NOMO-1 treated with dmso at 0.1 percent for 144 hours (cell line): Measurements from ENCODE around the gene TAF11L9.
"Not testable (repeated sequence)": the region's sequence is repeated elsewhere in the genome, so short reads cannot be mapped to it uniquely, and the experiment has no call there.

Experiments used
- DNase-seq: peaks from one replicate; lab custom pipeline; 2025; ENCODE audit not compliant: unreplicated experiment; lab: John Stamatoyannopoulos, UW

Gene TAF11L9

DNA sequence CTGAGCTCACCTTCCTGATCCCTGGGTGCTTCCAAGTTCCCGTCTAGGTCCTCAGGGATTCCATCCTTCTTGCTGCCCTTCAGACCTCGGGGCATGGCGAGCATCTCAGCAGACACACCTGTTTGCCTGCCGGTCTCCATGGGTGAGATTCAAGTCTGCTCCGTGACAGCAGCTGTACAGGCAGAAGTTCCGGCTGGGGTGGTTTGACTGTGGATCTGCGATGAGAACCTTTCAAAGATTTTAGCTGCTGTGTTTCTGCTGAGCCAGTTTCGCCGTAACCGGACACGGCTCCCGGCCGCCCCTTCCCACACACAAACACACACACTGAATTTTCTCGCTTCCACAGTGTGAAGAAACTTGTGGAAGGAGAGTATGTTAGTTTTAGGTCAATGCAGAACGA, at the start of gene TAF11L9:
TAF11L9 (minus strand) TSS at position 140 of the 400 bp plus-strand sequence.
- not testable (repeated sequence) for DNase-seq

DNA sequence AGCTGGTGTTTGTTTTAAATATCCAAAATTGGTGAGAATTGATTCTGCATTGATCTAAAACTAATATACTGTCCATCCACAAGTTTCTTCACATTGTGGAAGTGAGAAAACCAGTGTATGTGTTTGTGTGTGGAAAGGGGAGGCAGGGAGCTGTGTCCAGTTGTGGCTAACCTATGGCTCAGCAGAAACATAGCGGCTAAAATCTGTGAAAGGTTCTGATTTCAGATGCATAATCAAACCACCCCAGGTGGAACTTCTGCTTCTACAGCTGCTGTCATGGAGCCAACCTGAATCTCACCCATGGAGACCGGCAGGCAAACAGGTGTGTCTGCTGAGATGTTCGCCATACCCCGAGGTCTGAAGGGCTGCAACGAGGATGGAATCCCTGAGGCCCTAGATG, 40.0 kb upstream of the TAF11L9 start, which contains the start of gene TAF11L14:
TAF11L14 (plus strand) TSS at position 301 of the 400 bp plus-strand sequence.
- no peak for DNase-seq

DNA sequence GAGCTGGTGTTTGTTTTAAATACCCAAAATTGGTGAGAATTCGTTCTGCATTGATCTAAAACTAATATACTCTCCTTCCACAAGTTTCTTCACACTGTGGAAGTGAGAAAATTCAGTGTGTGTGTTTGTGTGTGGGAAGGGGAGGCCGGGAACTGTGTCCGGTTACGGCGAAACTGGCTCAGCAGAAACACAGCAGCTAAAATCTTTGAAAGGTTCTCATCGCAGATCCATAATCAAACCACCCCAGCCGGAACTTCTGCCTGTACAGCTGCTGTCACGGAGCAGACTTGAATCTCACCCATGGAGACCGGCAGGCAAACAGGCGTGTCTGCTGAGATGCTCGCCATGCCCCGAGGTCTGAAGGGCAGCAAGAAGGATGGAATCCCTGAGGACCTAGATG, 37.6 kb upstream of the TAF11L9 start, which contains the start of gene TAF11L13:
TAF11L13 (plus strand) TSS at position 301 of the 400 bp plus-strand sequence.
- not testable (repeated sequence) for DNase-seq

DNA sequence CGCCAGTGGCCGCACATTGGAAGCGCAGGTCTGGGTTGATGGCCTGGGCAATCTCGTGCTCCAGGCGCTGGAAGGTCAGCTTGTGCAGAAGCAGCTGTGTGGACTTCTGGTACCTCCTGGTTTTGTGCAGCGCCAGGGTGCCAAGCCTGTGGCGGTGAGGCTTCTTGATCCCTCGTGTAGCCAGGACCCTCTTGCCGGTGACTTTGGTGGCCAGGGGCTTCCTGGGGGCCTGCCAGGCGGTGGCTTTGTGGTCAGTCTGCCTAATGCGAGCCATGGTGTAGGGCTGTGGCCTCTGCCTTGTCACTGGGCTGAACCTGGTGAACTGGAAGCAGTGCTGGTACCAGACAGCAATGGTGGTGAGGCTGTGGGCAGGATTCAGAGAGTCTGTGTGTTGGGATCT, 31.5 kb upstream of the TAF11L9 start:
- no peak for DNase-seq

DNA sequence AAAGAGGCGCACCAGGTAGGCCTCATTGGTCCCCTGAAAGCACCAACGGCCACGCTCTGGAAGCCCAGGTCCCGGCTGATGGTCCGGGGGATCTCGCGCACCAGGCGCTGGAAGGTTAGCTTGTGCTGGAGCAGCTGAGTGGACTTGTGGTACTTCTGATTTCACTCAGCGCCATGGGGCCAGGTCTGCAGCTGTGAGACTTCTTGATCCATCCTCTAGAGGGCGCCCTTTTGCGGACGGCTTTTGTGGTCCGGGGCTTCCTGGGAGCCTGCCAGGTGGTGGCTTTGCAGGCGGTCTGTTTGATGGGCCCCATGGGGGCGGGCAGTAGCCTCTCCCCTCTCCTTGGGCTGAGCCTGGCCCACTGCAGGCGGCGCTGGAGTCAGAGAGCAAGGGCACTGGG, 26.4 kb upstream of the TAF11L9 start:
- DNase-seq, result no peak

DNA sequence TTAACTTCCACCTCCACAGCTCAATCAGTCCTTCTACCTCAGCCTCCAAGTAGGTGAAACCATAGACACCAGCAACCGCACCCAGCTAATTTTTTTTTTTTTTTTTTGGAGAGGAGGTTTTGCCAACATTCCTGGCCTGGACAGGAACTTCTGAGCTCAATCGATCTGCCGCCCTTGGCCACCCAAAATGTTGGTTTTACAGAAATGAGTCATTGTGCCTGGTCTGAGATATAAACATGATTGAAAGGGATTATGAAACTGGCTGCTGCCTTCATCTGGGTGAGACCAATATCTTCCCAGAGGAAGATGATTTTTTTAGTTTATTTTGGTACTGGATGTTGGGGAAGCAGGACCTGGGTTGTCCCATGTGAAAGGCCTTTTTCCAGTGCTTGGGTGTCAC, 25.2 kb upstream of the TAF11L9 start:
- no peak for DNase-seq

DNA sequence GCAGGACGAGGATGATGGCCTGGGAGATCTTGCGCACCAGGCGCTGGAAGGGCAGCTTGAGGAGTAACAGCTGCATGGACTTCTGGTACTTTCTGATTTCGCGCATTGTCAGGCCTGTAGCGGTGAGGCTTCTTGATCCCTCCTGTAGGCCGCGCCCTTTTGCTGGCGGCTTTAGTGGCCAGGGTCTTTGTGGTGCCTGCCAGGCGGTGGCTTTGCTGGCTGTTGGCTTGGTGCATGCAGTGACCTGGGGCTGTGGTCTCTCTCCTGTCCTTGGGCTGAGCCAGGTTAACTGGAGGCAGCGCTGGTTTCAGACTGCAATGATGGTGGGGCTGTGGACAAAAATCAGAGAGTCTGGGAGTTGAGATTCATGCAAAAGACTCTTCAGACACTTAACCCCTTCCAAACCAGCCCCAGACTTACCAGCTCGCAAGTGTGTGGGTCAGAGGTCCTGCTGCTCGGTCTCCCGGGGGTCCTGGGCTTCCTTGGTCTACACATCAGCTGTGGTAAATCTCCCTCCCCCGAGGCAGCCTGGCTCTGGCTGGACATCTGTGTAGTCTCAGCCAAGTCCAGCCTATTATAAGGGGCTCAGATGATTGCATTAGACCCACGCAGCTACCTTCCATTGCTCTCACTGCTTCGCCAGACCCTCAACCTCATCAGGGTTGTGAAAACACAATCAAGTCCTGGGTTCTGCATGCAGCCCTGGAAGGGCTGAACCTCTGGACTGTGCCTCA, 20.8 kb upstream of the TAF11L9 start:
- DNase-seq, result no peak

DNA sequence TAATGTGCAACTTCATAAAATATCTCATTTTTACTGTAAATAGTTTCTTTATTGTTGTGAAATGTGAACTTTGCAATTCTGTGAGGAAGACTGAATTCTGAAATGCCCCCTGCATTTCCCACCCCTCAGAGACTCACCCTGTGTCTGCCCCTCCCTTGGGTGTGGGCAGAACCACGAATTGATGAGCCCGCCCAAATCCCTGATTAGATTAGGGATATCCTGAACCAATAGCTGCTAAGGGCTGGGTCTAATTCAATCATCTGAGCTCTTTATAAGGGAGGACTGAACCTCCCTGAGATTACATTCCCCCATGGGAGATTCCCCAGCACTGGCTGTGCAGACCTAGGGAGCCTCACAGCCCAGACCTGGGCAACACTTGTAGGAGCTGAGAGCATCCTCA, 15.9 kb upstream of the TAF11L9 start, which contains the start of gene TAF11L12:
TAF11L12 (plus strand) TSS at position 301 of the 400 bp plus-strand sequence.
- not testable (repeated sequence) for DNase-seq

DNA sequence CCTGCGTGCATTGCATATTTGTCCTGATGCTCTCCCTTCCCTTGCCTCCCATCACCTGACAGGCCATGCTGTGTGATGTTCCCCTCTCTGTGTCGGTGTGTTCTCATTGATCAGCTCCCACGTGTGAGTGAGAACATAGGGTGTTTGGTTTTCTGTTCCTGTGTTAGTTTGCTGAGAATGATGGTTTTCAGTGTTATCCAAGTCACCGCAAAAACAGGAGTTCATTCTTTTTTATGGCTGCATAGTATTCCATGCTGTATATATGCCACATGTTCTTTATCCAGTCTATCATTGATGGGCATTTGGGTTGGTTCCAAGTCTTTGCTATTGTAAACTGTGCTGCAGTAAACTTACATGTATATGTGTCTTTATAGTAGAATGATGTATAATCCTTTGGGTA, 13.3 kb upstream of the TAF11L9 start:
- not testable (repeated sequence) for DNase-seq

DNA sequence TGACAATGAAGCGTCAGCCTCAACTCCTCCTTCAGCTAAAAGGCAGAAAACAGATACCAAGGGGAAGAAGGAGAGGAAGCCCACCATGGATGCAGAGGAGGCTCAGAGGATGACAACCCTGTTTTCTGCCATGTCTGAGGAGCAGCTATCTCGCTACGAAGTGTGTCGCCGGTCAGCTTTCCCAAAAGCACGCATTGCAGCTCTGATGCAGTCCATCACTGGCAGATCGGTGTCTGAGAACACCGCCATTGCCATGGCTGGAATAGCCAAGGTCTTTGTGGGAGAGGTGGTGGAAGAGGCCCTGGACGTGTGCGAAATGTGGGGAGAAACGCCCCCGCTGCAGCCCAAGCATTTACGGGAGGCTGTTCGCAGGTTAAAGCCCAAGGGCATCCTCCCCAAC, 10.8 kb upstream of the TAF11L9 start:
- no peak for DNase-seq

DNA sequence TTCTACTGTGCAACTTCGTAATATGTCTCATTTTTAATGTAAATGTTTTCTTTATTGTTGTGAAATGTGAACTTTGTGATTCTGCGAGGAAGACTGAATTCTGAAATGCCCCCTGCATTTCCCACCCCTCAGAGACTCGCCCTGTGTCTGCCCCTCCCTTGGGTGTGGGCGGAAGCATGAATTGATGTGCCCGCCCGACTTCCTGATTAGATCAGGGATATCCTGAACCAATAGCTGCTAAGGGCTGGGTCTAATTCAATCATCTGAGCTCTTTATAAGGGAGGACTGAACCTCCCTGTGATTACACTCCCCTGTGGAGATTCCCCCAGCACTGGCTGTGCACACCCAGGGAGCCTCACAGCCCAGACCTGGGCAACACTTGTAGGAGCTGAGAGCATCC, 9.7 kb upstream of the TAF11L9 start, which contains the start of gene TAF11L11:
TAF11L11 (plus strand) TSS at position 304 of the 400 bp plus-strand sequence.
- not testable (repeated sequence) for DNase-seq

DNA sequence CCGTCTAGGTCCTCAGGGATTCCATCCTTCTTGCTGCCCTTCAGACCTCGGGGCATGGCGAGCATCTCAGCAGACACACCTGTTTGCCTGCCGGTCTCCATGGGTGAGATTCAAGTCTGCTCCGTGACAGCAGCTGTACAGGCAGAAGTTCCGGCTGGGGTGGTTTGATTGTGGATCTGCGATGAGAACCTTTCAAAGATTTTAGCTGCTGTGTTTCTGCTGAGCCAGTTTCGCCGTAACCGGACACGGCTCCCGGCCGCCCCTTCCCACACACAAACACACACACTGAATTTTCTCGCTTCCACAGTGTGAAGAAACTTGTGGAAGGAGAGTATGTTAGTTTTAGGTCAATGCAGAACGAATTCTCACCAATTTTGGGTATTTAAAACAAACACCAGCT, 3.5 kb upstream of the TAF11L9 start, which contains the start of gene TAF11L10:
TAF11L10 (minus strand) TSS at position 101 of the 400 bp plus-strand sequence.
- DNase-seq, result not testable (repeated sequence)

DNA sequence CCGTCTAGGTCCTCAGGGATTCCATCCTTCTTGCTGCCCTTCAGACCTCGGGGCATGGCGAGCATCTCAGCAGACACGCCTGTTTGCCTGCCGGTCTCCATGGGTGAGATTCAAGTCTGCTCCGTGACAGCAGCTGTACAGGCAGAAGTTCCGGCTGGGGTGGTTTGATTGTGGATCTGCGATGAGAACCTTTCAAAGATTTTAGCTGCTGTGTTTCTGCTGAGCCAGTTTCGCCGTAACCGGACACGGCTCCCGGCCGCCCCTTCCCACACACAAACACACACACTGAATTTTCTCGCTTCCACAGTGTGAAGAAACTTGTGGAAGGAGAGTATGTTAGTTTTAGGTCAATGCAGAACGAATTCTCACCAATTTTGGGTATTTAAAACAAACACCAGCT, 3.3 kb downstream of the TAF11L9 start, which contains the start of gene TAF11L8:
TAF11L8 (minus strand) TSS at position 101 of the 400 bp plus-strand sequence.
- not testable (repeated sequence) for DNase-seq

DNA sequence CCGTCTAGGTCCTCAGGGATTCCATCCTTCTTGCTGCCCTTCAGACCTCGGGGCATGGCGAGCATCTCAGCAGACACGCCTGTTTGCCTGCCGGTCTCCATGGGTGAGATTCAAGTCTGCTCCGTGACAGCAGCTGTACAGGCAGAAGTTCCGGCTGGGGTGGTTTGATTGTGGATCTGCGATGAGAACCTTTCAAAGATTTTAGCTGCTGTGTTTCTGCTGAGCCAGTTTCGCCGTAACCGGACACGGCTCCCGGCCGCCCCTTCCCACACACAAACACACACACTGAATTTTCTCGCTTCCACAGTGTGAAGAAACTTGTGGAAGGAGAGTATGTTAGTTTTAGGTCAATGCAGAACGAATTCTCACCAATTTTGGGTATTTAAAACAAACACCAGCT, 8.5 kb downstream of the TAF11L9 start, which contains the start of gene TAF11L7:
TAF11L7 (minus strand) TSS at position 101 of the 400 bp plus-strand sequence.
- DNase-seq, result not testable (repeated sequence)
